Neural cell (in vitro differentiated cells): ENCODE results near the gene P2RX6. TPM values are rescaled to one million over a fixed set of nuclear protein-coding genes. Genes with fewer than 3 reads are reported as not detected.

ENCODE experiments used
- H2AFZ ChIP-seq: fragments of 200-600, 300-800 bp; sonication (generic), shearing (Covaris generic); 2 replicates; pipeline ENCODE4 v1.6.0; 2014; ENCODE audit warnings: low read depth, mild to moderate bottlenecking, antibody characterized with exemption, low read length, moderate library complexity
- H3F3A ChIP-seq: fragments of 200-600 bp; shearing (Covaris generic); 2 replicates; pipeline ENCODE4 v1.6.1; 2016; ENCODE audit warnings: mild to moderate bottlenecking, moderate library complexity, mixed read lengths, antibody characterized with exemption, low read length; ENCODE audit not compliant: insufficient read depth, poor library complexity, severe bottlenecking
- H3K27ac ChIP-seq: fragments of 200-600, 300-800 bp; sonication (generic), shearing (Covaris generic); 2 replicates; pipeline ENCODE4 v1.5.1; 2014; ENCODE audit warnings: mild to moderate bottlenecking, low read length, moderate library complexity
- H3K27me3 ChIP-seq: fragments of 300-800, 200-600 bp; sonication (generic), shearing (Covaris generic); 2 replicates; pipeline ENCODE4 v1.6.0; 2014; ENCODE audit warnings: mild to moderate bottlenecking, low read depth, low read length, moderate library complexity; ENCODE audit not compliant: insufficient read depth
- H3K36me3 ChIP-seq: fragments of 300-800, 200-600 bp; sonication (generic), shearing (Covaris generic); 2 replicates; pipeline ENCODE4 v1.5.1; 2014; ENCODE audit warnings: mild to moderate bottlenecking, antibody characterized with exemption, low read length, moderate library complexity; ENCODE audit not compliant: insufficient read depth
- H3K4me2 ChIP-seq: fragments of 300-800, 200-600 bp; sonication (generic), shearing (Covaris generic); 2 replicates; pipeline ENCODE4 v1.6.0; 2014; ENCODE audit warnings: mild to moderate bottlenecking, low read length
- H3K4me3 ChIP-seq: fragments of 300-800, 200-600 bp; sonication (generic), shearing (Covaris generic); 2 replicates; pipeline ENCODE4 v1.5.1; 2014; ENCODE audit warnings: mild to moderate bottlenecking, low read length, moderate library complexity
- H3K79me2 ChIP-seq: fragments of 200-600 bp; shearing (Covaris generic); replicated peaks from 2 replicates; pipeline ENCODE4 v1.6.0; 2014; ENCODE audit warnings: mild to moderate bottlenecking, low read length, moderate library complexity; ENCODE audit not compliant: insufficient read depth
- H3K9ac ChIP-seq: fragments of 300-800, 200-600 bp; sonication (generic), shearing (Covaris generic); 2 replicates; pipeline ENCODE4 v1.6.1; 2016; ENCODE audit warnings: mild to moderate bottlenecking, low read length, mixed read lengths
- H3K9me2 ChIP-seq: fragments of 200-600 bp; shearing (Covaris generic); 2 replicates; pipeline ENCODE4 v1.6.1; 2016; ENCODE audit warnings: mild to moderate bottlenecking, low read length, mixed read lengths; ENCODE audit not compliant: insufficient read depth
- H3K9me3 ChIP-seq: fragments of 200-600, 300-800 bp; sonication (generic), shearing (Covaris generic); 2 replicates; pipeline ENCODE4 v1.6.1; 2016; ENCODE audit warnings: mild to moderate bottlenecking, mixed run types, low read length, moderate library complexity, mixed read lengths
- H4K20me1 ChIP-seq: fragments of 200-600 bp; shearing (Covaris generic); 2 replicates; pipeline ENCODE4 v1.6.1; 2016; ENCODE audit warnings: mild to moderate bottlenecking, mixed run types; ENCODE audit not compliant: insufficient read depth
- EP300 ChIP-seq: fragments of 450-650 bp; conservative IDR thresholded peaks from 2 replicates; pipeline ENCODE4 v1.6.1; 2014; ENCODE audit warnings: antibody characterized with exemption, mild to moderate bottlenecking, moderate library complexity; ENCODE audit not compliant: poor library complexity, severe bottlenecking
- EZH2 ChIP-seq: fragments of 200-600, 300-800 bp; shearing (Covaris generic), sonication (generic); IDR thresholded peaks from 2 replicates; pipeline ENCODE4 v1.6.1; 2014; ENCODE audit warnings: antibody characterized with exemption, low read length, borderline replicate concordance, mild to moderate bottlenecking; ENCODE audit not compliant: insufficient read depth, poor library complexity, severe bottlenecking
- MXI1 ChIP-seq: fragments of 450-650 bp; conservative IDR thresholded peaks from 2 replicates; pipeline ENCODE4 v1.6.1; 2014; ENCODE audit warnings: antibody characterized with exemption, mild to moderate bottlenecking; ENCODE audit not compliant: poor library complexity, severe bottlenecking
- POLR2AphosphoS5 ChIP-seq: IDR thresholded peaks from 2 replicates; pipeline ENCODE4 v1.6.1; 2012
- RAD21 ChIP-seq: fragments of 450-650 bp; conservative IDR thresholded peaks from 2 replicates; pipeline ENCODE4 v1.6.1; 2014; ENCODE audit warnings: antibody characterized with exemption, mild to moderate bottlenecking, moderate library complexity
- REST ChIP-seq: IDR thresholded peaks from 2 replicates; pipeline ENCODE4 v1.6.1; 2012; ENCODE audit warnings: borderline replicate concordance
- SMC3 ChIP-seq: fragments of 450-650 bp; conservative IDR thresholded peaks from 2 replicates; pipeline ENCODE4 v1.6.1; 2014; ENCODE audit warnings: antibody characterized with exemption, mild to moderate bottlenecking, moderate library complexity; ENCODE audit not compliant: poor library complexity
- TAF1 ChIP-seq: IDR thresholded peaks from 2 replicates; pipeline ENCODE4 v1.6.1; 2012; ENCODE audit warnings: low read depth
- polyA plus RNA-seq: library from polyadenylated mRNA; depleted of rRNA; stranded (reverse); fragments of >200 nt; gene quantifications from 2 replicates; pipeline ENCODE4 v1.2.3, GENCODE V29; 2014
- TF ChIP-seq, protein P1 (sequence below): fragments of 450-650 bp; IDR thresholded peaks from 2 replicates; pipeline ENCODE4 v1.5.1; 2014; ENCODE audit warnings: antibody characterized with exemption, mild to moderate bottlenecking, moderate library complexity; ENCODE audit not compliant: poor library complexity, severe bottlenecking

P2RX6 gene
- polyA plus RNA-seq, 1 donor from 2014 or later, result 0.17 TPM

DNA sequence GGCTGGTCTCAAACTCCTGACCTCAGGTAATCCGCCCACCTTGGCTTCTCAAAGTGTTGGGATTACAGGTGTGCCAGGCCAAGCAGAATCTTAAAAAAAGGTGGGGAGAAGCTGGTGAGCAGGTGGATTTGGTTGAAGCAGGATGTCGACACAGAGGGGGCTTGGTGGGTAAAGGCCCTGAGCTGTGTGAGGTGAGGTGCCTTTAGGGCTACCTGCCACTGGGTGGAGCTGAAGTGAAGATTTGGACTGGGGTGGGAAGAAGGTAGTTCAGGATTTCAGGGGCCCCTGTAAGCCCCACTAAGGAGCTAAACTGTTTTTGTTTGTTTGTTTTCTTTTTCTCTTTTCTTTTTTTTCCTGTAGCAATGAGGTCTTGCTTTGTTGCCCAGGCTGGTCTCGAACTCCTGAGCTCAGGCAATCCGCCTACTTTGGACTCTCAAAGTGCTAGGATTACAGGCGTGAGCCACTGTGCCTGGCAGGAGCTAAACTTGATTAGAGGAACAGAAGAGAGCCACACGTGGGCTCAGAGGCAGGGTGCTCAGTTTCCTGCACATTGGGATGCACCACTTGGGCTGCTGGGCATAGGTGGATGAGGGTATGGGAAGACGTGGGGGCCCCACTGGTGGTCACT is 6.0 kb downstream of the P2RX6 start:
- no peaks in the 10 kb centered on the region for H3K27me3 ChIP-seq
- H2AFZ ChIP-seq, result no peak overlapping the region
- TF ChIP-seq TAF1 (no peak), REST (no peak), RAD21 (no peak), POLR2AphosphoS5 (no peak)
- no peak overlapping the region for H3K4me2 ChIP-seq
- no peaks in the 10 kb centered on the region for H4K20me1 ChIP-seq
- H3K9me3 ChIP-seq, result no peaks in the 10 kb centered on the region
- H3K27ac ChIP-seq, result no peak overlapping the region
- H3K9me2 ChIP-seq, result no peaks in the 10 kb centered on the region
- H3K4me3 ChIP-seq, result no peak overlapping the region
- no peaks in the 10 kb centered on the region for H3K36me3 ChIP-seq
- no peaks in the 10 kb centered on the region for H3F3A ChIP-seq
- no peak overlapping the region for H3K9ac ChIP-seq
- H3K79me2 ChIP-seq, result no peaks in the 10 kb centered on the region

GRCh38 chr22:21022507-21022906 is 7.5 kb downstream of the P2RX6 start:
- Histone ChIP-seq H4K20me1 (no peaks in the 10 kb centered on the region), H2AFZ (no peak overlapping the region), H3K27me3 (no peaks in the 10 kb centered on the region), H3K9me2 (no peaks in the 10 kb centered on the region), H3K27ac (no peak overlapping the region), H3K36me3 (no peaks in the 10 kb centered on the region), H3K4me3 (no peak overlapping the region), H3F3A (no peaks in the 10 kb centered on the region), H3K9ac (no peak overlapping the region), H3K9me3 (no peaks in the 10 kb centered on the region), H3K4me2 (no peak overlapping the region), H3K79me2 (no peaks in the 10 kb centered on the region)
- TF ChIP-seq RAD21 (no peak), EZH2 (no peak), EP300 (no peak), SMC3 (no peak), POLR2AphosphoS5 (no peak), REST (no peak), MXI1 (no peak), TAF1 (no peak)
- TF ChIP-seq, protein P1, sequence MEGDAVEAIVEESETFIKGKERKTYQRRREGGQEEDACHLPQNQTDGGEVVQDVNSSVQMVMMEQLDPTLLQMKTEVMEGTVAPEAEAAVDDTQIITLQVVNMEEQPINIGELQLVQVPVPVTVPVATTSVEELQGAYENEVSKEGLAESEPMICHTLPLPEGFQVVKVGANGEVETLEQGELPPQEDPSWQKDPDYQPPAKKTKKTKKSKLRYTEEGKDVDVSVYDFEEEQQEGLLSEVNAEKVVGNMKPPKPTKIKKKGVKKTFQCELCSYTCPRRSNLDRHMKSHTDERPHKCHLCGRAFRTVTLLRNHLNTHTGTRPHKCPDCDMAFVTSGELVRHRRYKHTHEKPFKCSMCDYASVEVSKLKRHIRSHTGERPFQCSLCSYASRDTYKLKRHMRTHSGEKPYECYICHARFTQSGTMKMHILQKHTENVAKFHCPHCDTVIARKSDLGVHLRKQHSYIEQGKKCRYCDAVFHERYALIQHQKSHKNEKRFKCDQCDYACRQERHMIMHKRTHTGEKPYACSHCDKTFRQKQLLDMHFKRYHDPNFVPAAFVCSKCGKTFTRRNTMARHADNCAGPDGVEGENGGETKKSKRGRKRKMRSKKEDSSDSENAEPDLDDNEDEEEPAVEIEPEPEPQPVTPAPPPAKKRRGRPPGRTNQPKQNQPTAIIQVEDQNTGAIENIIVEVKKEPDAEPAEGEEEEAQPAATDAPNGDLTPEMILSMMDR, result no peak
